PC-3 (cell line): ENCODE data around the gene TMX2.

Experiments used
- CTCF ChIP-seq: fragments of 300-600 bp; sonication (generic); conservative IDR thresholded peaks from 2 replicates; pipeline ENCODE4 v1.5.1; 2017; ENCODE audit warnings: antibody characterized with exemption, low read depth, mild to moderate bottlenecking, low read length
- EZH2 ChIP-seq: fragments of 300-600 bp; sonication (generic); IDR thresholded peaks from one replicate; pipeline ENCODE4 v1.6.1; 2017; ENCODE audit warnings: antibody characterized with exemption, mild to moderate bottlenecking, low read length; ENCODE audit not compliant: unreplicated experiment
- EZH2phosphoT487 ChIP-seq: fragments of 300-600 bp; sonication (generic); IDR thresholded peaks from 2 replicates; pipeline ENCODE4 v1.6.1; 2018; ENCODE audit warnings: mild to moderate bottlenecking, antibody characterized with exemption, low read length, borderline replicate concordance

DNA sequence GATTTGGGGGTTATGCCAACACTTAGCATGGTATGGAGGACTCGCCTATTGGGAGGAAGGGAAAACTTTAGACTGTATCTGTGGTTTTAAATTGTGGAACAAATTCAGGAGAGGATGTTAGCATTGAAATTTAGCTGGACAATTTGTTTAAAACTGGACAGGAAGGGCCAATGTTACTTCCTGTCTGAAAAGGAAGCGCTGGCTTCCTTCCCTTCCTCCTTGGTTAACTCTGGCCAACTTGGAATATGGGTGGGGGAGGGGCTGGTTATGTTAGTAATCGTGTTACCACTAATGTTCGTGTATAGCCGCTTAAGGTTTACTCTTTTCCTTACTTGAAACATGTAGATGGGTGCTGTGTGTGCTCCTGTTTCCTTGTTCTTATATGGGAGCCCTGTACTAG is 63.1 kb downstream of the TMX2 start:
- TF ChIP-seq CTCF = no peak
- no peak for TF ChIP-seq EZH2
- no peak for TF ChIP-seq EZH2phosphoT487
